ENCODE measurements around the gene SEL1L. TPM values are rescaled to one million over a fixed set of nuclear protein-coding genes. Genes with fewer than 3 reads are reported as not detected.

Gene SEL1L
- total and polyA plus RNA-seq, 2 experiments from 2014 or later, result 20.6 to 22.6 TPM

GRCh38 chr14:81434230-81434629 lies 99.4 kb downstream of the SEL1L start:
- H3K36me3 Mint-ChIP-seq (ENCODE audit: low read depth), result peaks cover 9% of the 10 kb centered on the region; the same call in 2 of the 3 replicates
- peak overlapping the region; percentile 86 for H3K27ac ChIP-seq (ENCODE audit: low read depth)
- H3K36me3 ChIP-seq (ENCODE audit: insufficient read depth), result no peaks in the 10 kb centered on the region
- peak overlapping the region; percentile 83 for H3K4me2 ChIP-seq
- H3K9me3 Mint-ChIP-seq, result no peaks in the 10 kb centered on the region; the same call in 2 of the 3 replicates
- H3F3A ChIP-seq (replicated peaks; ENCODE audit: low read depth), result no peaks in the 10 kb centered on the region
- peak overlapping the region; percentile 90 for H3K4me3 Mint-ChIP-seq
- ATAC-seq (peak; percentile 3; the same call in 2 of the 3 replicates), DNase-seq (ENCODE audit: low spot score) (no peak)
- peak overlapping the region; percentile 73 for H3K4me3 ChIP-seq
- H2AFZ ChIP-seq, result no peak overlapping the region
- H3K9me2 ChIP-seq (ENCODE audit: insufficient read depth), result no peaks in the 10 kb centered on the region
- H3K27me3 Mint-ChIP-seq (ENCODE audit: insufficient read depth, low read depth, poor library complexity), result peaks cover 12% of the 10 kb centered on the region
- H3K79me2 ChIP-seq (replicated peaks; ENCODE audit: insufficient read depth), result peaks cover 57% of the 10 kb centered on the region
- 0 out of 2 replicates have a peak overlapping the region, but pooled peaks have one; percentile 66 for H3K27ac Mint-ChIP-seq
- peaks cover 34% of the 10 kb centered on the region for H3K4me1 ChIP-seq (ENCODE audit: insufficient read depth)
- peaks cover 4% of the 10 kb centered on the region; the same call in 1 of the 2 replicates for H4K20me1 ChIP-seq (replicated peaks; ENCODE audit: insufficient read depth)
- H3K4me1 Mint-ChIP-seq, result peaks cover 52% of the 10 kb centered on the region
- TF ChIP-seq EZH2phosphoT487 (IDR thresholded peaks at IDR 0.05; ENCODE audit: unreplicated experiment) (no peak), NANOG (IDR thresholded peaks at IDR 0.05; ENCODE audit: borderline replicate concordance) (peak; percentile 39; the same call in 1 of the 2 replicates), EZH2 (IDR thresholded peaks at IDR 0.05; ENCODE audit: low read depth, unreplicated experiment) (no peak)
- TF ChIP-seq, protein P1, sequence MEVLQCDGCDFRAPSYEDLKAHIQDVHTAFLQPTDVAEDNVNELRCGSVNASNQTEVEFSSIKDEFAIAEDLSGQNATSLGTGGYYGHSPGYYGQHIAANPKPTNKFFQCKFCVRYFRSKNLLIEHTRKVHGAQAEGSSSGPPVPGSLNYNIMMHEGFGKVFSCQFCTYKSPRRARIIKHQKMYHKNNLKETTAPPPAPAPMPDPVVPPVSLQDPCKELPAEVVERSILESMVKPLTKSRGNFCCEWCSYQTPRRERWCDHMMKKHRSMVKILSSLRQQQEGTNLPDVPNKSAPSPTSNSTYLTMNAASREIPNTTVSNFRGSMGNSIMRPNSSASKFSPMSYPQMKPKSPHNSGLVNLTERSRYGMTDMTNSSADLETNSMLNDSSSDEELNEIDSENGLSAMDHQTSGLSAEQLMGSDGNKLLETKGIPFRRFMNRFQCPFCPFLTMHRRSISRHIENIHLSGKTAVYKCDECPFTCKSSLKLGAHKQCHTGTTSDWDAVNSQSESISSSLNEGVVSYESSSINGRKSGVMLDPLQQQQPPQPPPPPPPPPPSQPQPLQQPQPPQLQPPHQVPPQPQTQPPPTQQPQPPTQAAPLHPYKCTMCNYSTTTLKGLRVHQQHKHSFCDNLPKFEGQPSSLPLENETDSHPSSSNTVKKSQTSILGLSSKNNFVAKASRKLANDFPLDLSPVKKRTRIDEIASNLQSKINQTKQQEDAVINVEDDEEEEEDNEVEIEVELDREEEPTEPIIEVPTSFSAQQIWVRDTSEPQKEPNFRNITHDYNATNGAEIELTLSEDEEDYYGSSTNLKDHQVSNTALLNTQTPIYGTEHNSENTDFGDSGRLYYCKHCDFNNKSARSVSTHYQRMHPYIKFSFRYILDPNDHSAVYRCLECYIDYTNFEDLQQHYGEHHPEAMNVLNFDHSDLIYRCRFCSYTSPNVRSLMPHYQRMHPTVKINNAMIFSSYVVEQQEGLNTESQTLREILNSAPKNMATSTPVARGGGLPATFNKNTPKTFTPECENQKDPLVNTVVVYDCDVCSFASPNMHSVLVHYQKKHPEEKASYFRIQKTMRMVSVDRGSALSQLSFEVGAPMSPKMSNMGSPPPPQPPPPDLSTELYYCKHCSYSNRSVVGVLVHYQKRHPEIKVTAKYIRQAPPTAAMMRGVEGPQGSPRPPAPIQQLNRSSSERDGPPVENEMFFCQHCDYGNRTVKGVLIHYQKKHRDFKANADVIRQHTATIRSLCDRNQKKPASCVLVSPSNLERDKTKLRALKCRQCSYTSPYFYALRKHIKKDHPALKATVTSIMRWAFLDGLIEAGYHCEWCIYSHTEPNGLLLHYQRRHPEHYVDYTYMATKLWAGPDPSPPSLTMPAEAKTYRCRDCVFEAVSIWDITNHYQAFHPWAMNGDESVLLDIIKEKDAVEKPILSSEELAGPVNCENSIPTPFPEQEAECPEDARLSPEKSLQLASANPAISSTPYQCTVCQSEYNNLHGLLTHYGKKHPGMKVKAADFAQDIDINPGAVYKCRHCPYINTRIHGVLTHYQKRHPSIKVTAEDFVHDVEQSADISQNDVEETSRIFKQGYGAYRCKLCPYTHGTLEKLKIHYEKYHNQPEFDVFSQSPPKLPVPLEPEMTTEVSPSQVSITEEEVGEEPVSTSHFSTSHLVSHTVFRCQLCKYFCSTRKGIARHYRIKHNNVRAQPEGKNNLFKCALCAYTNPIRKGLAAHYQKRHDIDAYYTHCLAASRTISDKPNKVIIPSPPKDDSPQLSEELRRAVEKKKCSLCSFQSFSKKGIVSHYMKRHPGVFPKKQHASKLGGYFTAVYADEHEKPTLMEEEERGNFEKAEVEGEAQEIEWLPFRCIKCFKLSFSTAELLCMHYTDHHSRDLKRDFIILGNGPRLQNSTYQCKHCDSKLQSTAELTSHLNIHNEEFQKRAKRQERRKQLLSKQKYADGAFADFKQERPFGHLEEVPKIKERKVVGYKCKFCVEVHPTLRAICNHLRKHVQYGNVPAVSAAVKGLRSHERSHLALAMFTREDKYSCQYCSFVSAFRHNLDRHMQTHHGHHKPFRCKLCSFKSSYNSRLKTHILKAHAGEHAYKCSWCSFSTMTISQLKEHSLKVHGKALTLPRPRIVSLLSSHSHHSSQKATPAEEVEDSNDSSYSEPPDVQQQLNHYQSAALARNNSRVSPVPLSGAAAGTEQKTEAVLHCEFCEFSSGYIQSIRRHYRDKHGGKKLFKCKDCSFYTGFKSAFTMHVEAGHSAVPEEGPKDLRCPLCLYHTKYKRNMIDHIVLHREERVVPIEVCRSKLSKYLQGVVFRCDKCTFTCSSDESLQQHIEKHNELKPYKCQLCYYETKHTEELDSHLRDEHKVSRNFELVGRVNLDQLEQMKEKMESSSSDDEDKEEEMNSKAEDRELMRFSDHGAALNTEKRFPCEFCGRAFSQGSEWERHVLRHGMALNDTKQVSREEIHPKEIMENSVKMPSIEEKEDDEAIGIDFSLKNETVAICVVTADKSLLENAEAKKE (CRISPR knock-in tag; IDR thresholded peaks at IDR 0.05), result no peak
- peaks cover 25% of the 10 kb centered on the region for H3K27me3 ChIP-seq (ENCODE audit: insufficient read depth)

DNA sequence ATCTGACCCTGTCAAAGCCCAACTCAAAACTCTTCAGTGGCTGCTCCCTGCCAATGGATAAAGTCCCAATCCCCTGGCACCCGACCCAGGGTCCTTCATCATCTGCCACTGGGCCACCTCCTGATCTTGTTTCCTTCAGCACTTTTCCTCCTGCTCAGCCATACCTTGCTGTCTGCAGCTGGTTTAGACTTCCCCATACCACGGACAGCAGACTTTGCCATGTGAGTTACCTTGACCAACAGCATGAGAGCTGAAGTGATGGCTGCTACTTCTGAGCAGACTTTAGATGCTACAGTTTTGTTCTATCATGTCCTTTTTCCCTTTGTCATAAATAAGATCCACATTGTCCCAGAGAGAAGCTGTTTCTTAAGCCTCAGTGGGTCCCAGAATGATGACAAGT lies 100.3 kb downstream of the SEL1L start:
- ATAC-seq (no peak; the same call in 2 of the 3 replicates), DNase-seq (ENCODE audit: low spot score) (no peak)
- Mint-ChIP-seq H3K27ac (no peak overlapping the region), H3K4me3 (peak overlapping the region; percentile 90; the same call in 2 of the 3 replicates), H3K27me3 (ENCODE audit: insufficient read depth, low read depth, poor library complexity) (peaks cover 12% of the 10 kb centered on the region), H3K36me3 (ENCODE audit: low read depth) (peaks cover 9% of the 10 kb centered on the region; the same call in 2 of the 3 replicates), H3K9me3 (no peaks in the 10 kb centered on the region; the same call in 2 of the 3 replicates), H3K4me1 (peaks cover 55% of the 10 kb centered on the region)
- Histone ChIP-seq H3K4me2 (peak overlapping the region; percentile 83), H3K4me1 (ENCODE audit: insufficient read depth) (peaks cover 34% of the 10 kb centered on the region), H3K36me3 (ENCODE audit: insufficient read depth) (no peaks in the 10 kb centered on the region), H3K4me3 (0 out of 2 replicates have a peak overlapping the region, but pooled peaks have one; percentile 73), H3K79me2 (replicated peaks; ENCODE audit: insufficient read depth) (peaks cover 66% of the 10 kb centered on the region), H3K9me2 (ENCODE audit: insufficient read depth) (no peaks in the 10 kb centered on the region), H3K27ac (ENCODE audit: low read depth) (no peak overlapping the region), H2AFZ (no peak overlapping the region), H3K27me3 (ENCODE audit: insufficient read depth) (peaks cover 19% of the 10 kb centered on the region), H4K20me1 (replicated peaks; ENCODE audit: insufficient read depth) (peaks cover 4% of the 10 kb centered on the region; the same call in 1 of the 2 replicates), H3F3A (replicated peaks; ENCODE audit: low read depth) (no peaks in the 10 kb centered on the region)
- peak; percentile 67 for TF ChIP-seq REST (IDR thresholded peaks at IDR 0.05; ENCODE audit: unreplicated experiment)
- no peak for TF ChIP-seq STAT1 (IDR thresholded peaks at IDR 0.05; ENCODE audit: unreplicated experiment)
